ENCODE data around the gene CPXM2.

Gene CPXM2

GRCh38 chr10:123891144-123892071 is at the start of gene CPXM2:
CPXM2 (minus strand) TSS chr10:123891807; CDS start chr10:123891659, 148 bp downstream.
- no peak for FAIRE-seq

GRCh38 chr10:123939591-123939990 is 48.0 kb upstream of the CPXM2 start:
- FAIRE-seq: no peak

- FAIRE-seq: no peak
Observed at GRCh38 chr10:123938890-123939289, 47.3 kb upstream of the CPXM2 start.

- no peak for FAIRE-seq
Observed at GRCh38 chr10:123936426-123936825, 44.8 kb upstream of the CPXM2 start.

GRCh38 chr10:123935680-123936079 is 44.1 kb upstream of the CPXM2 start:
- FAIRE-seq: no peak

GRCh38 chr10:123934846-123935245 is 43.2 kb upstream of the CPXM2 start:
- no peak for FAIRE-seq

- no peak for FAIRE-seq
Observed at GRCh38 chr10:123930340-123931001, 38.9 kb upstream of the CPXM2 start.

GRCh38 chr10:123929791-123930190 is 38.2 kb upstream of the CPXM2 start:
- FAIRE-seq: no peak

GRCh38 chr10:123928427-123928826 is 36.8 kb upstream of the CPXM2 start:
- FAIRE-seq: no peak

- no peak for FAIRE-seq
Observed at GRCh38 chr10:123926401-123927264, 35.0 kb upstream of the CPXM2 start.

- no peak for FAIRE-seq
Observed at GRCh38 chr10:123922126-123922525, 30.5 kb upstream of the CPXM2 start.

GRCh38 chr10:123916775-123917174 is 25.2 kb upstream of the CPXM2 start:
- no peak for FAIRE-seq

- FAIRE-seq: no peak
Observed at GRCh38 chr10:123913688-123914268, 22.2 kb upstream of the CPXM2 start.

GRCh38 chr10:123912871-123913270 is 21.3 kb upstream of the CPXM2 start:
- FAIRE-seq: no peak

GRCh38 chr10:123912466-123912865 is 20.9 kb upstream of the CPXM2 start:
- no peak for FAIRE-seq

GRCh38 chr10:123911866-123912265 is 20.3 kb upstream of the CPXM2 start:
- FAIRE-seq: no peak

GRCh38 chr10:123909866-123910265 is 18.3 kb upstream of the CPXM2 start:
- FAIRE-seq: no peak

- FAIRE-seq: no peak
Observed at GRCh38 chr10:123909426-123909825, 17.8 kb upstream of the CPXM2 start.

- FAIRE-seq: no peak
Observed at GRCh38 chr10:123908379-123908778, 16.8 kb upstream of the CPXM2 start.

- no peak for FAIRE-seq
Observed at GRCh38 chr10:123906884-123907652, 15.5 kb upstream of the CPXM2 start.

- no peak for FAIRE-seq
Observed at GRCh38 chr10:123906296-123906695, 14.7 kb upstream of the CPXM2 start.
